PFSK-1 (cell line): Measurements from ENCODE around the gene ZBTB39.

Experiments used
- FOXP2 ChIP-seq: optimal IDR thresholded peaks from 2 replicates; pipeline ENCODE3; 2011; ENCODE audit warnings: borderline replicate concordance, control low read depth, inconsistent platforms; ENCODE audit not compliant: insufficient read depth; ENCODE audit errors: extremely low read length, extremely low read depth
- POLR2AphosphoS5 ChIP-seq: IDR thresholded peaks from 2 replicates; pipeline ENCODE4 v1.6.1; 2012; ENCODE audit warnings: low read depth, mild to moderate bottlenecking, control low read depth, low read length, moderate library complexity
- SIN3A ChIP-seq: IDR thresholded peaks from 2 replicates; pipeline ENCODE4 v1.6.1; 2012; ENCODE audit warnings: mild to moderate bottlenecking, low read length, moderate library complexity, borderline replicate concordance; ENCODE audit not compliant: insufficient read depth
- TAF1 ChIP-seq: IDR thresholded peaks from 2 replicates; pipeline ENCODE4 v1.6.1; 2012; ENCODE audit warnings: low read length, control low read depth, borderline replicate concordance; ENCODE audit not compliant: insufficient read depth

DNA sequence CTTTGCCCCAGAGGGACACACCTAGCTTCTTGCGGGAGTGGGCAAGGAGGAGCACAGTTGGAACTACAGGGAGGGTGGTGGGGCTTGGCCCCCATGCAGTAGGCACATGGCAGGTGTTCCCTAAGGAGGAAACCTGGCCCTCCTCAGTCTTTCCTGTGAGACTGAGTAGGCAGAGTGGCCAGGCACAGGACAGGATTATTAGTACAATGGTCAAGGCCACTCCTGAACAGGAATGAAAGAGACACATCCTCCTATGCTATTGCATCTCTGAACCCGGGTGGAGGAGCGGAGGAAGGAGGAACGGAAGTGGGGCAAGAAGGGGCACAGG is 42.7 kb upstream of the ZBTB39 start:
- TF ChIP-seq TAF1 (no peak), FOXP2 (no peak), POLR2AphosphoS5 (no peak), SIN3A (no peak)
